Measurements from ENCODE around the gene KCTD6.
A peak's percentile ranks its signal among the peaks of the same experiment; 100 is the strongest.
"Not testable (repeated sequence)": the region's sequence is repeated elsewhere in the genome, so short reads cannot be mapped to it uniquely, and the experiment has no call there.

The KCTD6 gene

DNA sequence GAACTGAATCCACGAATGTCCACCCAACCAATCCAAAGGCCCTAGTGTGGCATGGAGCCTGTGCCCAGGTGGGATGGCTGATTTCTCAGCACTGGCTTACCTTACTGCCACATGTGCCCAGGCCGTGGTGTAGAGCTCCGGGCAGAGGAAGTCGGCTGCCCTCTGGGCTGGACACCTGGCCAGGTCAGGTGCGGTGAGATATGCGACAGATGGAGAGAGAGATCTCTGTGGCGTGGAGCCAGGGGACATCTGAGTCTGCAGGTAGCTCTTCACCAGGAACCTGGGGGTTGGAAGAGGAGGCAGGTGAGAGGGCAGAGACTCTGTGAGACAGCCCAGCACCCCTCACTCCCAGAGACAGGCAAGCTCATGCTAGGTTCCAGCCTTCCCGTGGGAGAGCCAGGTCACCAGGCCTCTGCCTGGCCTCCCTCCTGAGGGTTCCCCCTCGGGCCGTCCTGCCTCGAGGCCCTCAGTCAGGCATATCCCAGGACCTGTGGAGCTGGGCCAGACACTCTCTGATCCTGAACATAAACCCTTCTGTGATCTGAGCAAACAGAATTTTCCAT is 32.5 kb downstream of the KCTD6 start:
- no peak for DNase-seq (ENCODE audit: low read depth, low spot score)

- peak; percentile 53 for DNase-seq (ENCODE audit: low read depth, low spot score)
Measured at GRCh38 chr3:58526515-58526957, 34.6 kb downstream of the KCTD6 start.

- not testable (repeated sequence) for DNase-seq (ENCODE audit: low read depth, low spot score)
Measured at GRCh38 chr3:58527440-58527839, 35.5 kb downstream of the KCTD6 start.

DNA sequence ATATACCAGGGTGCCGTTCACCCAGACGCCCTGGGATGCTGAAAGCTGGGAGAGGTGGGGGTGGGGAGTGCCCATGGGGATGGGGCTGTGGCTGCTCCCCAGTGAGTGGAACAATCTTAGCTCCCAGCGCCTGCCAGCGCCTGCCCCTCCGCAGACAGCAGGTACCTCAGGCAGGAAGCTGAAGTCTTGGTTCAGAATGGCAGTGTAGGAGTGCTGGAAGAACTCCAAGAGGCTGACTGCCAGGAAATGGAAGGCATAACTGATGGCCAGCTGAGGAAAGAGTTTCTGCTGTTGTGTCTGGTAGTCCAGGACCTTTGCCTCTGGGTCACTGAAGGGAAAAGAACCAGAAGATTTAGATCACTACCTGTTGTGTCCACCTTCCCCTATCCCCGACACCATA is 36.7 kb downstream of the KCTD6 start:
- no peak for DNase-seq (ENCODE audit: low read depth, low spot score)

GRCh38 chr3:58529516-58530353 is 37.8 kb downstream of the KCTD6 start:
- no peak for DNase-seq (ENCODE audit: low read depth, low spot score)

DNA sequence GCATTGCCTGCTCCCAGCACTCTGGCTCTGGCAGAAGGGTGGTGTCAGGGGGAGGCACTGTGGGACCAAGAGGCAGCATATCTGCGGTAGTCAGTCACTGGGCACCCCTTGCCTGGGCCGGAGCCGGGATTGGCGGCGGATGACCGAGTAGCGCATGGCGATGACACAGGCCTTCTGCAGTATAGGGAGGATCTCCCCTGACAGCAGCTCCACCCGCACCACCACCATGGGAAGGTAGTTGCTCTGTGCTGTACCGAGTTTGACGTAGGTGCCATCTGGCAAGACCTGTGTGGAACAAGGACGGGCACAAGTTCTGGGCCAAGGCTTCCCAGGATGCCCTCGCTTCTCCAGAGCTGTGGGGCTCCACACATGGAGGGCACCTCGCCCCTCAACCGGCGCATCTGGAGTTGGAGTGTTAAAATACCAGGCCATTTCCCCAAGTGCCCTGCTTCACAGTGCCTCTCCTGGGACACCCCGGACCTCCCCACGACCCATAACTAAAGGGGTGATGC is 38.5 kb downstream of the KCTD6 start:
- DNase-seq (ENCODE audit: low read depth, low spot score): no peak

GRCh38 chr3:58531555-58531954 is 39.7 kb downstream of the KCTD6 start:
- DNase-seq (ENCODE audit: low read depth, low spot score): no peak

GRCh38 chr3:58531956-58532355 is 40.1 kb downstream of the KCTD6 start:
- DNase-seq (ENCODE audit: low read depth, low spot score): no peak

DNA sequence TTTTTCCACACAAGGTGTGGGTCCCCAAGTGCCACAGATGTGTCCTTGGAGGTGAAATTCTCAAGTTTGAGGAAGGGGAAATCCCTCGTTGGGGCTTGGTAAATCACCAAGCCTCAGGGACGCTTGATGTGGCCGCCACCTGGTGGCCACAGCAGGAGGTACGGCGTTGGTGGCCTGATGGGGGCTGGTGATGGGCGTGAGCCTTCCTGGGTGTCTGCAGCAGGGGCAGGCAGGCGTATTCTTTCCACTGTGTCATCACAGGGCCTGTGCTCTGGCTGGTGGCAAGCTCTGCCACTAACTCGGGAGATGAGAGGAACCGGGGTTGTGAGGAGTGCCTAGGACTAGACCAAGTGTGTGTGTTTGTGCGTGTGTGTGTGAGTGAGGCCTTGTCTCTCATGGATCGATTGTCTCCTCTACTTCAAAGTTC is 40.9 kb downstream of the KCTD6 start:
- DNase-seq (ENCODE audit: low read depth, low spot score): no peak

DNA sequence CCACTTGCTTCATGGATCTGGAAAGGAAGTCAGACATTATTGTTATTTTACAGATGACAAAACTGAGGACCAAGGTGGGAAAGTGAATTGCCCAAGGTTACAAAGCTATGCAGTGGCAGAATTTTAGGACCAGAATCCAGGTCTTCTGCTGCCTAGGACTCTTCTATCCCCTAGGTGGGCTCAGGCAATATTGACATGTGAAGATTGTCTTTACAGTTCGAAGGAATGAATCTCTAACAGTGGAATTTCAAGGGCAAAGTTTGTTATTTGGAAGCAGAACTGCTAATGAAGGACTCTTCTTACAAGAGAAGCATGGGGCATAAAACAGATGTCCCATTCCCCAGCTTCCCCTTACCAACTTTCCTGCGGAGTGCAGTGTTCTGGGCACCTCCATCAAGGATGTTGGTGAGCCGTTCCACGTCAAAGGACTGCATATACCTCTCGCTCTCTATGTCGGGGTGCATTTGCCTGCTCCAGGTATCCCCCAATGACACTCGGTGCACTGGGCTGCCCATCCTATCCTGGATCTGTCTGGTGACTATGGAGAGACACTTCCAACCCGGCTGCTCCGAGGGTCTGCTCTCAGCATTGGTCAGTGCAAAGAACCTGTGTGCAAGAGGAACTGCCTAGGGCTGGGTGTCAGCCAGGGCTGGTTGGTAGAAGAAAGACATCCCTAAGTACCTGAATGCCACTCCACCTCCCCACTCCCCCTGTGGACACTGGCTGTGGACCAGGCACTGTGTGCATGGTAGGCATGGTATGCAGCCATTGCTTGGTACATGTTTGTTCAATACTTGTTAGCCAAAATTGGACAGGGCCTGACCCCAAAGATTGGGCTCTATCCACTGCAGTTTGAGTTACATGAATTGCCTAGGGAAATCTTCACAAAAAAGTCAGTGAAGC is 42.9 kb downstream of the KCTD6 start:
- DNase-seq (ENCODE audit: low read depth, low spot score): no peak

GRCh38 chr3:58535531-58536500 is 43.9 kb downstream of the KCTD6 start:
- DNase-seq (ENCODE audit: low read depth, low spot score): no peak

- no peak for DNase-seq (ENCODE audit: low read depth, low spot score)
Measured at GRCh38 chr3:58536501-58537411, 44.9 kb downstream of the KCTD6 start, which contains the start of gene ACOX2. Gene ACOX2 (minus strand): TSS chr3:58537190. CDS start chr3:58535106, 2,084 bp downstream.

- no peak for DNase-seq (ENCODE audit: low read depth, low spot score)
Measured at GRCh38 chr3:58537412-58538301, 45.8 kb downstream of the KCTD6 start.

DNA sequence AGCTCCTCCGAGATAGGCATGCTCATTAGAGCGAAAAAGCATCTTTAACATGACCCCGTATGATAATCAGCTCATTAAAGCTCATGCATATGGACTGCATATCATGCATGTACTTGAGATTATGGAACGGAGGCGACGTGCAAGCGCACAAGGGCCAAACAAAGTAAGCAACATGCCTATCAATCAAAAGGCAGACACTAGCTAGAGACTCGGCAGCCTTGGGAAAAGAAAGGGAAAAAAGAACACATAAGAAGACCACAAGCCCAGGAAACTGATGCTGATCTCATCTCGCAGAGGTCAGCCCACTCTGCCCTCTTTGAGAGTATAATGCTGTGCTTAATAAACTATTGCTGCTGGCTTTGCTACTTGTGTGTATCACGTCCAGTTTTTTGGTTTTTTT is 47.7 kb downstream of the KCTD6 start:
- no peak for DNase-seq (ENCODE audit: low read depth, low spot score)

GRCh38 chr3:58540176-58540858 is 48.4 kb downstream of the KCTD6 start:
- DNase-seq (ENCODE audit: low read depth, low spot score): no peak

DNA sequence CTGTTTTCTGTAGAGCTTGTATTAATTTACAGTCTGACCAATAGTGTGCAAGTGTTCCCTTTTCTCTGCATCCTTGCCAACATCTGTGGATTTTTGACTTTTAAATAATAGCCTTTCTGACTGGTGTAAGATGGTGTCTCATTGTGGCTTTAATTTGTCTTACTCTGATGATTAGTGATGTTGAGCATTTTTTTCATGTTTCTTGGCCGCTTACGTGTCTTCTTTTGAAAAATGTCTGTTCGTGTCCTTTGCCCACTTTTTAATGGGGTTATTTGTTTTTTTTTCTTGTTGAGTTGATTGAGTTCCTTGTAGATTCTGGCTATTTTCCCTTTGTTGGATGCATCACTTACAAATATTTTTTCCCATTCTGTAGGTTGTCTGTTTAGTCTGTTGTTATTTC is 52.6 kb downstream of the KCTD6 start:
- DNase-seq (ENCODE audit: low read depth, low spot score): no peak

DNA sequence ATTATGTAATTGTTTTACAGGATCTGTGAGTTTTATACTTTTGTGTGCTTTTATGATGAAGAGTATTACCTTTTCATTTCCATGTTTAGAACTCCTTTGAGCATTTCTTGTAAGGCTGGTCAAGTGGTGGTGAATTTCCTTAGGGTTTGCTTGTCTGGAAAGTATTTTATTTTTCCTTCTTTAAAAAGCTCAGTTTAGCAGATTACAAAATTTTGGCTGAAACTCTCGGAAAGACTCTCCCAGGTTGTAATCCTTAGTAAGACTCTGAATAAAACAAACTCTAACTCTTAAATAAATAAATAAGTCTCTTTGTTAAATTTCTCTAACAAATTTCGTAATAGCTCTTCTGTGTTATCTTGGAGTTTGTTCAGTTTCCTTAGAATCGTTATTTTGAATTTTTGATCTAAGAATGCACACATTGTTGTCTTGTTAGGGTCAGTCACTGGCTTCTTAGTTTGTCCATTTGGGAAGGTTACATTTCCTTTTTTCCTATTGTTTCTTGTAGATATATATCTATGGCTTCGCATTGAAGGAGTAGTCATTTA is 59.8 kb downstream of the KCTD6 start:
- no peak for DNase-seq (ENCODE audit: low read depth, low spot score)

Data from brain pericyte (primary cell).